GM21367 (cell line): ENCODE data around the gene ZNF217.
"Not testable (repeated sequence)": the region's sequence is repeated elsewhere in the genome, so short reads cannot be mapped to it uniquely, and the experiment has no call there.

ENCODE experiments used
- ATAC-seq: cut with Tn5 transposase; IDR thresholded peaks from one replicate; pipeline ENCODE4 v1.9.1; 2021; ENCODE audit not compliant: unreplicated experiment

The ZNF217 gene

DNA sequence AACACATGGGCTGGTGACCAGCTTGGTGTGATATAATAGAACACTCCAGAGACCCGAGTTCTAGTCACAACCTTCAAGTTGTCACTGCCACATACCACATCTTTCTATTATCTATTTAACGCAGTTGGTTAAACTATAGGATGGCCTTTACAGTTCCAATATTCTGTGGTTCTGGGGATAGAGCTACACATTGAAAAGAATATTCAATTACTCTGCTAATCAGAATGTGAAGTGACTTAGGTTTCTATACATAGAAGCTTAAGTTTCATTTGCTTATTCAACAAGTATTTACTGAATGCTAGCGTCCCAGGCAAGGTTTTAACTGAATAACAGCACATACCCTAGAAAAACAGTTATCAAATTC, 9.1 kb downstream of the ZNF217 start:
- ATAC-seq: not testable (repeated sequence)

DNA sequence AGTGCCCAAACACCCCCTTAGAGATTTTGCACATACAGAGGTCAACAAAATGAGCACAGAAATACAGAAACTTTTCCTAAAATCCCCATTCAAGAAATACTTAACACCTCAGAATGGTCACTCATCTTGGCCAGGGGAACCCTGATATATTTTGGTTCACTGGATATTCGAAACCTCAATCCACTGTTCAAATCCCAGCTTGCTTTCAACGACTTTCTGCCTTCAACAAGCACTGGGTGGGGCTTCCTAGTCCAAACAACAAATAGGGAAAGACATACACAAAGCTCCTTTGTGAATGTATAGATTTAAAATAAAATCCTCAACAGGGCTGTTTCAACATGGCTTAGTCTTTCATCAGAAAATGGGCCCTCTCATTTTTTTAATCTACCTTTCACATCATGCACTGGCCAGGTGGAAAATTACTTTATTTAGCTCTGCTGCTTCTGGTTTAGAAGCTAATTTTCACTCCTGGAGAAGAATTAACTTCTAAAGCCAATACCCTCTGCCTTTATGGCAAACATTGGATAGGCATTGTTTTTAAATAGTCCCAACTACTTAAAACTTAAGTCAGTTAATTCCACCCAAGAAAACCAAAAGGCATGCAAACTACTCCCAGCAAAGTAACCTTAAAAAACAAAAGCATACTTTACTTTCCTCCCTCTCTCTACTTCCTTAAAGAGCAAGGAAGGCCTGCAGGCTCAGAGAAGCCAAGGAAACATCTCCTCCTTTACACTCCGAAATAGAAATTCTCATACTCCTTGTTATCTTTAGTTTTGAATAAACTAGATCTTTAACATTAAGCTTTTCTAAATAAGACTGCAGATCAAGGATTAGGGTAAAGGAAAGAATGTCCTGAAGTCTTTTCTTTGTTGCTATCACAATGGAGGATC, 9.7 kb downstream of the ZNF217 start:
- not testable (repeated sequence) for ATAC-seq

DNA sequence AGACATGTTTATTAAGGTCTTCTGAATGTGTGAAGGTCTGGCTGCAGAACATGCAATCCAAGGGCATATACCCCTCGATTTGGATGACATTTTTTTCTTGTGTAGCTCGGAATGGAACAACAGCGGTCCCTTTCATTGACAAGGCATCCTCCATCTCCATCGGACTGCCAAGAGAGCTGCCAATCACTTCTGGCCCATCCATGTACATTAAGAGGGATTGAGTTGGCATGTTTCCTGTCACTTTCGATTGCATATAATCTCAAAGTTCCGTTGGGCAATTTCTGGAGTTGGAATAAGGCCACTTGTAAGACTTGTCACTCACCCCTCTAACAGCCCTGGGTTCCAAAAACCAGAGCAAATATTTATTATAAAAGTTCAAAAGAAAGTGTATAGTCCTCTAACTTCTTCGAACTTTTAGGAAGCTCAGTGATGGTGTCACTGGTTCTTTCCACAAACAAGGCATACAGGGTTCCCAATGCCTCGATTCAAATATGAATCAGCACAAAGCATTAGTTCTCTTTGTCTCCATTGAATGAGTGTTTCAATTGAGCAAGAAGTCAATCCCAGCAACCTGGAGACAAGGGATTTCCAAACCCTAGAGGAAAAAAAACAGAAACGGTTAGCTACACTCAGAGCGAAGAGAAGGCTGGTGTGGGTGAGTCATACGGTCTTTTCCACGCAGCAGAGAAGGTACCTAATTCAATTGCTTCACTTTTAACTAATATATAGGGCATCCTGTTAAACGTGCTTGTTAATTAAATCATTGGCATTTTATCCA, 10.9 kb downstream of the ZNF217 start:
- ATAC-seq: no peak

DNA sequence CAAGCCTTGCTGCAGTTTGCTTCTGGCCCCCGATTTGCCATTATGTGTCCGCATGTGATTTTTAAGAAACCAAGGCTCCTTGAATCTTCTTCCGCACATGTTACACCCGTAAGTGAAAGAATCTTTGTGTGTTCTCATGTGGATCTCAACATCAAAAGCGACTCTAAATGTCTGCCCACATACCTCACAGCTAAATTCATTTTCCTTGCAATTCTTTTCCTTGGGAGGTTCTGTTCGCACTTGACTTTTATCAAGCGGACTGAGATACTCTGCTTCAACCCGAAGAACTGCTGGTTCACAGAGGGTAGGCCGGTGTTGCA, 11.4 kb downstream of the ZNF217 start:
- no peak for ATAC-seq

DNA sequence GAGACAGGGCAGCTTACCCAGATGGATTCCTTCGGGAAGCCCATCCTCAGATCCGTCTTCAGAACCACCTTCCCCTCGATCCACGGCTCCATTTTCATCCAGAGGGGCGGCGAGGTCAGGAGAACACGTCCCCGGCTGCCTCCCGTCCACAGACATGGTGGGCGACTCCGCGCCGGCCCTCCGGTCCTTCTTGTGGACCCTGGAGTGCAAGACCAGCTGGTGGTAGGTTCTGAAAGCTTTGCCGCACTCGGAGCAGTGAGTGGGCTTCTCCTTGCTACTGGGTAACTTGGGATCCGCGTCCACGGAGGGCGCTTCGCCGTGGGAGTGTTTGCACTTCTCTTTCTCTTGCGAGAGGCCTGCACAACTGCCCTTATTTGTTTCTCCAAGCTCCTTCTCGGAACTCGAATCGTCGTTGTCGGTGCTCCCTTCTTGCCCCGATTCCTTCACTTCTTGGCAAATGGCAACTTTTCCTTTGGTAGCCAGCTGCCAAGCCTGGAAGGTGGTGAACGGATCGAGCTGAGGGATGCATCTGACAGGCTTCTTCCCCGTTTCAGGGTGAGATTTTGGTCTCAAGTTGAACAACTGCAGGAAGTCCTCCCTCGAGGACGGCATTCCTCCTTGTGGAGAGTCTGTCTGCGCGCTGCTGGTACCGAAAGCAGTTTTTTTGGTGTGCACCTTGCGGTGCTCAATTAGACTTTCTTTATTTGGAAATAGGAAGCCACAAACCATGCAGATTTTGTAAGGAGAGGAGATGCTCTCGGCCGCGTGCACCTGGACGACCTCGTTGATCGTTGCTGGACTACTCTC, 12.0 kb downstream of the ZNF217 start:
- ATAC-seq: no peak

DNA sequence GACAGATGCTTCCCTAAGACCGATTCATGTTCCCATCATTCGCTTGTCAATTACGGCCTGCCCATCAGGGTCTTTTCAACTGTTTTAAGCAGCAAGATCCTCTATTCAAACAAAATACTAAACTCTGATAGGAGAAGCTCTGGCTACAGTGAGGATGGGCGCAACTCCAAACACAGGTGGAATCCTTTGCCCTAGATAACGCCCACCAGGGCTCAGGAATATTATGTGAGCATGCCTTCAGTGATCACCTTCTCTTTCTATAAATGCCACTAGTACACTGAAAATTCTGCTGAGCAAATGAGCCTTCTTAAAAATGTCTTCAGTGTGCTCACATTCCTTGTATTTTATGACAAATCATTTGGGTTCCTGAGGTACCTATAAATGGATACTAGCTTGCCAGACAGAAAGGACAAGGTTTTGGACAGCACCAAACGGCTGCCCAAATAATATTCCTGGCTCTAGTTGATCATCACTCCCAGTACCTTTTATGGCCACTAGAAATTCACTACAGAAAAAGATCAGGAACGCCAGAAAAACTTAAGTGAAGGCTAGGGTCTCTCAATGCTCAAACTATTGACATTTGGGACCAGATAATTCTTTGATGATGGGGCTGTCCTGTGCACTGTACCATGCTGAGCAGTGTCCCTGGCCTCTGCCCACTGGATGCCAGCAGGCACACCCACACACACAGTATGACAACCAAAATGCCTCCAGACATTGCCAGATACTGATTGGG, 13.1 kb downstream of the ZNF217 start:
- ATAC-seq: no peak

DNA sequence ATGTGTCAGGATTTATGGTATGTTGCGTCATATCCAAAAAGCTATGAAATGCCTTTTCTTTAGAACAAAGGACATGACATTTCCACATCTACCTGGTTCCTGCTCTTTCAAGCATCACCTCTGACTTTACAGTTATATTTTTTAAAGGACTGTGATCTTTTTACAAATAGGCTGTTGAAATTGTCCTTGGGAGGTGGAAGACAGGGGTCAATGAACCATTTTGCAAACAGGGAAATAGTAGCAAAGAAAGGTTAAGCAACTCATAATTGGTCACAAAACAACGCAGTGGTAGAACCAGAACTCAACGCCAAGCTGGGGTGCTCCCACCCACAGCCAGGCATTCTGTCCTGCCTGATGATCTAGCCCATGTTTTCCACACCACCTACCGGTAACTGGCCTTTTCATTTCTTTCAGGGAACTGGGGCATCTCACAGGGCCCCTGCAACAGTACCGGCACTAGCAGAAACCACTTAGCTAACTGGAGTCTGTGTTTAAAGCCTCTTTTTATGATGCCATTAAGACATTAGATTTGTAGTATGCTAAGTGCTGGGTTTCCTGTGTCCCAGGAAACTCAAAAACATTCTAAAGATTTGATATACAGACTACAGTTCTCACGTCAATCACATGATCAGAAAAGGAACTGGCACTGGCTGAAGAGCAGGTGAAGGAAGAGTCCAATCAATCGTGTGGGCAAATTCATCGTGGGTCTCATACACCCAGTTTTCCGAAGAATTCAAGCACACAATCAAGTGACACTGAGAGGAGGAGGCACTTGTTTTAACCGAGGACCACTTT, 13.9 kb downstream of the ZNF217 start:
- no peak for ATAC-seq

DNA sequence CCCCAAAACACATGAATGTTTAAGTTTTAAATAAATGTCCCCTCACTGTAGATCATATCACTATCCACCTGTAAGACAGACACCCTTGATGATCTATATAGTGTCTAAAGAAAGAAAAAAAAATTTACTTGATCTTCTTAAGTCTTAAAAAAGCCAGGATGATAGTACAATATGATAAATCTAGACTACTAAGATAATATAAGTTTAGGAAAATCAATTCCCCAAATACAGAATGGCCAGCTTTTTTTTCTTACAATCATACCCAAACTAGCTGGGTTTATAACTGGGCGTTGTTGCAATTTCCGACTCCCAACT, 14.4 kb downstream of the ZNF217 start:
- ATAC-seq: no peak

DNA sequence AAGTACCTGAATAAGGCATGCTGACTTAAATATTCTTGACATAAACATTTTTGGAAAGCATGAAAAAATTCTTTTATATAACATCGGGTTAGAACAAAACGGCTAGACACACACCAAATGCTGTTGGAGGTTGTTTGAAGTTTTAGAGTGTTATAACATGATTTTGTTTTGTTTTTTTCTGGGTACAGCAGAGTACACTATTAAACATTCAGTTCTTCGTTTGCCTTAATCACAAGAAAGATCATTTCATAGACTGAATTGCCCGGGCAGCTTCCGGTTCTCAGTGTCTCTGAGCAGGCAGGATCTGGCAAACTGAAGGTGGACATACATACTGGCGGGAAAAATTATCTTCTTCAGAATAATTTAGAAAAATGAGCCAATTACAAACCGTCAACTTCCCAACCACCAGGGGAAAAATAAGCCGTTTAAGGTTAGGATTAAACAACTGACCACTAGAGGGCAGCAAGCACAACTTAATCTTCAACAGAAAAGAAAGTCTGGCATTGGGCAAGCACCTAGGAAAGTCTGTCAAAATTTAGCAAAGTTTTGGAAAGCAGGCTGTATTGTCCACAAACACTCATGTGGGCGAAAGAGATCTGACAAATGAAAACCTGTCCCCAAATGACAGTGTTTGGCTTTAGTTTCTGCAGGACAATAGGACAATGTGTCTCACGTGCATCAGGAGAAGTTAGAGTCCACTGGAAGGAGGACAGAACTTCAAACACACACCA, 15.0 kb downstream of the ZNF217 start:
- ATAC-seq: no peak

DNA sequence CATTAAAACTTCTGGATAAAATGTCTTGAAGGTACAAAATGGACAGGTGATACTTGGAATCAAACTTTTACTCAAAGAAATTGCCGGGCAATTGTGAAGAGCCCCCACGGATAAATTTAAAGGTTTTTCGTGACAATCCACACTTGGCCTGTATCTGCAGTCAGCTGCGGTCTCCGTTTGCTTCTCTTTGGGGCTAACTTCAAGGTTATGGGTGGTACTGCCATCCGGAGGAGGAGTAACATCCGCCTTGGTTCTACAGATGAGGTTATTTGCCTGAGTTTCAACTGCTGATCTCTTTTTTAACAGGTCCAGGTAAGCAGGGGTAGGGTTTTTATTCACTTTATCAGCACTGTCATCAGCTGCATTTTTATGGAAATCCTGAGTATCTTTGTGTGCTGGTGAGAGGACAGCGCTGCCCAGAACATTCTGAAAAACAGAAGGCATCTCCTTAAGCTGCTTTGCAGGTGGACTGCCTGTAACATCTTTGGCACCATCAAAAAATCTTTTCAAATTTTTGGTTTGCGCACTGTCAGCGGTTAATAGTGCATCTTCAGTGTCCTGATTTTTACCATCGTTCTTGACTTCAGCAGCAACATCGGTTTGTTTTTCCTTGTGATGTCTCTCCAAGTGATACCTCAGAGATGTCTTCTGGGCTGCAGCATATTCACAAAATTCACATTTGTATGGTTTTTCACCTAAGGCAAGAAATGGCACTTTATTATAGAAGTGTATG, 16.9 kb downstream of the ZNF217 start:
- no peak for ATAC-seq

DNA sequence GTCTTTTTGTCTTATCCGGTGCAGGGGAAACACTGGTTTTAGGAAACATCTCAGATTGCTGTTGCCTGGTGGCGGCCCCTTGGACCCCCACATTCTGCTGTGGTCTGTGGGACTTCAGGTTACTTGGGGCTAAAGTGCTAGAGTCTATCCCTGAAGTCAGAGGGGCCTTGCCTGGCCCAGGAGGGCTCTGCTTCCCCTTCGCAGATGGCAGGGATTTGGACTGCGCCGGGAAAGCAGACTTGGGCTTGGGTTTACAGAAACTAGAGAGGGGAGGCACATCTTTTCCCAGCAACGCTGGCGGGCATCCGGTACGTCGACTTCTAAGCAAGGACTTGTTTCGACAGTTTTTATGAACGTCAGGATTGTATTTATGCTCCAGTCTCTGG, 17.5 kb downstream of the ZNF217 start:
- ATAC-seq: no peak

DNA sequence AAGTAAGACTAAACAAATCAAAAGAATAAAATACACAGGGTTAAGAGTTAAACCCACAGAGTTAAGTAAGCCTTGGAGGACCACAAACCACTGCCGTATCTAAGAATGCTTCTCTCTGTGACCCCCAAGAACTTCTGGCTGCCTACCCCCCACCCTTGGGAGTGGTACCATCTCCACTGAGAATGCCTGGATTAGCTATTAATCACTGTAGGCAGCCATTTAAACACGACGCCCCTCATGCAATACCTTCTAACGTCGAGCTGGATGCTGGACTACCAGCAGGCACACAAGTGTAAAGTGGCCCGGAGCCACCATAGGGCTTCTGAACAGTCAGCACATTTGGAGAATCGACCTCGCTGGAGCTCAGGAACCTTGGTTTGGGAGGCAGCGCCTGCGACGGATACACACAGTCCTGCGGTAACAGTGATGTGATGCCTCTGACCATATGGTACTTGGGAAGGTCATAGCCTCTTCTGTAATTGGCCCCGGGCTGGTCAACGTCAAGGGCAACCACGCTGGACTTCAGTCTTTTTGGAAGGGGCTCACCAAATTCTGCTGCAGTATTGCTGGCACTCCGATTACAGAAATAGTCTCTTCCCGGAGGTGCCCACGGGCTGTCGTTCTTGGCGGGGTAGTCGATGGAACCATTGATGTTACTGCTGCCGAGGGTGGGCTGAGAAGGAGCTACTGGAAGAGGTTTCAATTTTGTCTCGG, 18.0 kb downstream of the ZNF217 start:
- ATAC-seq: no peak

DNA sequence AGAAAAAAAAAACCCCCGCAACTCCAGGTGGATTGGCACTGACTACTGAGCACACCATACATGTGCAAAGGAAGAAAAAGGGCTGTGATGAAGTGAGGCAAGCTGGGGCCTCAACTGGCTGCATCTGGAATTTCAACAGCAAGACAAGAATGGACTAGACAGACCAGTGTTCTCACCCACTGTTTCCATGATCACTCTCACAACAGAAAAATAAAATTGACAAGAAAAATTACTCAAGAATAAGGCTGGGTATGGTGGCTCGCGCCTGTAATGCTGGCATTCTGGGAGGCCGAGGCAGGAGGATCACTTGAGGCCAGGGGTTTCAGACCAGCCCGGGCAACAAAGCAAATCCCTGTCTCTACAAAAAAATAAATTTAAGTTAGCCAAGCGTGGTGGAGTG, 18.8 kb downstream of the ZNF217 start:
- ATAC-seq: no peak

DNA sequence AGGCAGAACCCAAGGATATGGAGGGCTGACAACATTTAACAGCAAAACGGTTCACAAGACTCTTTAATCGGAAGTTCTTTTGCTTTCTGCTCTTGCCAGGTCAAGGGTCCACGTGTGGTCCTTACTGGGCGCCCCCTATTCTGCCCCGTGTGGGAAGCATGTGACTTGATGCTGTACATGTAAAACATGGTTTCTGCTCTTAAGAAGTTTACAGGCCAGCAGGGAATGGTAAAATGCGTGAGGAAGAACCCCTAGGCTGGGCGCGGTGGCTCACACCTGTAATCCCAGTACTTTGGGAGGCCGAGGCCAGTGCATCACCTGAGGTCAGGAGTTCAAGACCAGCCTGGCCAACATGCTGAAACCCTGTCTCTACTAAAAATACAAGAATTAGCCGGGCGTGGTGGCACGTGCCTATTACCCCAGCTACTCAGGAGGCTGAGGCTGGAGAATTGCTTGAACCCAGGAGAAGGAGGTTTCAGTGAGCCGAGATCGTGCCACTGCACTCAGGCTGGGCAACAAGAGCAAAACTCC, 19.3 kb downstream of the ZNF217 start:
- no peak for ATAC-seq

DNA sequence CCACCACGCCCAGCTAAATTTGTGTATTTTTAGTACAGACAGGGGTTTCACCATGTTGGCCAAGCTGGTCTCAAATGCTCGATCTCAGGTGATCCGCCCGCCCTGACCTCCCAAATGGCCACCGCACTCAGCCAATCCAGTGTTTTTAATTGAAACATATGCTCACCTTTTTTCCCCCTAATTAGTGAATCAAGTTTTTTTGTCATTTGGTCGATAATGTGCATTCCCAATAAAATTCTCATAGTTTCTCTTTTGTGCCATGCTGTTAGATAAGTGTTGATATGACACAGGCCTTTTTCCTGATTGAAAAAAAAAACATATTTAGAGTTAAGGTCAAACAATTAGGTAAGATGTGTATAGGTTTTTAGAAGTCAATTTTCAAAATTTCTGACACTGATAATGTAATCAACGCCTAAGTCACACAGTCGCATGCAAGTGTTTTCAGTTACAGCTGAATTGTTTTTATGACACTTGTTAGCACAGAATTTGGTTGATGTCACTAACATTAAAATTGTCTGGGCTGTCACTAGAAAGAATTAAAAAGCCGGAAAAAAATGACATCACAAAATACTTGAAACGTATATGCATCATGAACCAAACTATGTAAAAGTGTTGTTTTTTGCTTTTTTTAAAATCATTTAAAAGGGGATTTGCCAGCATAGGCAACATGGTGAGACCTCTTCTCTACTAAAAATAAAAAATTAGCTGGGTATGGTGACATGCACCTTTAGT, 21.9 kb downstream of the ZNF217 start:
- ATAC-seq: no peak

DNA sequence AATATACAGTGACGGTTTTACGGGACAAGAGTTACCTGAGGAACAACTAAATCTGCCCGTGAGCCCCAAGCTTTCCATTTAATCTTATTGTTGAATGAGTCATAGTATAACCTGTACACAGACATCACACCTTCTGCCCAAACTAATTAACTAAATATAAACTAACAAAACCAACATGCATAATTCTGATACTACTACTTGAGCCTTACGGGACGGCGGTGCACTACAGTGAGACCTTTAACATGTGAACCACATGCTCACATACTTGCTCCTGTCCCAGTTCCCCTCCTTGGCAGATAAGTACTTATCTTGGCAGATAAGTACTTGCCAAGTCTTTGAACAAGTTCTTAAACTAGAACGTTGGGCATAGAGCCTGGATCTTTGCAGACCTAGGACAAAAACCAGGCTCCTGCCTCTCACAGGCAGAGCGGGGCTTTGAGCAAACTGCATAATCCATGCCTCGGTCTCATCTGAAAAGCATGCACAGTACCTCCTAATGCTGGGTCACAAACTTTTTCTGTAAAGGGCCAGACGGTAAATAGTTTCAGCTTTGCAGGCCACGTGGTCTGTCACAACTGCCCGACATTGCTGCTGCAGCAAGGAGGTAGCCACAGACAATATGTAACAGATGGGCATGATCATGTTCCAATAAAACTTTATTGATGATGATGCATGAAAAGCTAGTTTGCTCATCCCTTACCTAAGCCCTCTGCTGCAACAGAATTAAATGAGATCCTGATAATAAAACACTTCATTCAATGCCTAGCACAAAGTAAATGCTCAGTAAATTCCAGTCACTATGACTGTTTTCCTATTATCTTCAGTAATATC, 23.0 kb downstream of the ZNF217 start:
- ATAC-seq: no peak
